Thymus (tissue), 11 donors: Measurements from ENCODE around the gene TFCP2L1. TPM values are rescaled to one million over a fixed set of nuclear protein-coding genes. Genes with fewer than 3 reads are reported as not detected.

Source experiments
- DNase-seq, 9 donors: peaks; one replicate each; pipeline ENCODE4 v3.0.0-alpha.2; 2013; ENCODE audit warnings: low spot score in 9 of 9, low read depth in 6 of 9, missing footprints in 1 of 9
- H3K27ac ChIP-seq, 2 donors: one replicate each; pipeline ENCODE4 v1.5.1; 2013; ENCODE audit warnings: control low read depth in 1 of 2, low read depth in 1 of 2, low read length in 1 of 2, mild to moderate bottlenecking in 1 of 2, moderate library complexity in 1 of 2
- H3K27me3 ChIP-seq, 2 donors: one replicate each; pipeline ENCODE4 v1.5.1; 2013; ENCODE audit warnings: low read length in 1 of 2; ENCODE audit not compliant: control insufficient read depth in 2 of 2, insufficient read depth in 1 of 2
- H3K36me3 ChIP-seq, 2 donors: one replicate each; pipeline ENCODE4 v1.5.1; 2013; ENCODE audit warnings: low read length in 1 of 2, mild to moderate bottlenecking in 1 of 2, moderate library complexity in 1 of 2; ENCODE audit not compliant: control insufficient read depth in 2 of 2, insufficient read depth in 2 of 2
- H3K4me1 ChIP-seq, 2 donors: one replicate each; pipeline ENCODE4 v1.5.1; 2013; ENCODE audit warnings: low read length in 2 of 2; ENCODE audit not compliant: control insufficient read depth in 2 of 2, insufficient read depth in 2 of 2
- H3K4me3 ChIP-seq, 2 donors: one replicate each; pipeline ENCODE4 v1.5.1; 2013; ENCODE audit warnings: low read length in 2 of 2, control low read depth in 1 of 2, mild to moderate bottlenecking in 1 of 2
- H3K9me3 ChIP-seq, 2 donors: one replicate each; pipeline ENCODE4 v1.5.1; 2013; ENCODE audit warnings: low read length in 1 of 2, mild to moderate bottlenecking in 1 of 2; ENCODE audit not compliant: control insufficient read depth in 2 of 2, insufficient read depth in 1 of 2
- WGBS: extraction: QIAGEN DNeasy Blood & Tissue Kit; methylation state at CpG from one replicate; pipeline ENCODE4 v1.1.7; 2013; 5-methylcytosine and 5-hydroxymethylcytosine counted together
- polyA plus RNA-seq: library from polyadenylated mRNA; stranded (reverse); fragments of 200-250 nt; gene quantifications from one replicate; pipeline ENCODE4 v1.2.3, GENCODE V29; 2013
- total RNA-seq: library from RNA; stranded (reverse); fragments of 120-200 nt; gene quantifications from one replicate; pipeline ENCODE4 v1.2.4, GENCODE V29; 2013
- donor health status: healthy.

TFCP2L1 gene
- total and polyA plus RNA-seq, 2 donors = 0.80 to 1.6 TPM

DNA sequence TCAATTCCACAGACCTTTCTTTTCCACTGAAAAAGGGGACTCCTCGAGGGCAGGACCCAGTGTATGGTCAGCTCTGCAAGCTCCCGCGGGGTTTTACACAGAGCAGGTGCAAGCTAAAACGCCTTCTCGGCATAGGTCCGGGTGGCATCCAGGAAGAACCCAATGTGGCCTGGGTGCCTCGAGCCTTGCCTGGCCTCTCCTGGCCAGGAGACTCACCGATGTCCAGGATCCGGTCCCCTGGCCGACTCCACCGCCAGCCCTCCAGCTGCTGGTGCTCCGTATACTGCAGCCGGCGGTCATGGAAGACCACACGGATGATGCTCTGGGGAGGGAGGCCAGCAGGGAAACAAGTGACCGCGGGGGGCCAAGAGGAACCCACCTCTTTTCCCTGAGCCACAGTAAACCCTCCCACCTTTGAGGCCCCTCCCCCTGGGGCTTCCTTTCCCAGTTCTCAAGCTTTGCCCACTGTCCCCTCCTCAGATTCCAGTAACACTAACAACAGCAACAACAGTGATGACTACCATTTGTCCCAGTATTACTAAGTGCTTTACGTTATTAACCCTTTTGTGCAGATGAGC, 36.1 kb downstream of the TFCP2L1 start:
- Histone ChIP-seq H3K9me3 (no peaks in the 10 kb centered on the region), H3K27ac (no peak overlapping the region), H3K4me3 (no peak overlapping the region), H3K27me3 (no peaks in the 10 kb centered on the region), H3K36me3 (no peaks in the 10 kb centered on the region), H3K4me1 (no peaks in the 10 kb centered on the region)
- 93% methylated on average over 18 of the region's 18 CpGs for WGBS
- DNase-seq = no peak

DNA sequence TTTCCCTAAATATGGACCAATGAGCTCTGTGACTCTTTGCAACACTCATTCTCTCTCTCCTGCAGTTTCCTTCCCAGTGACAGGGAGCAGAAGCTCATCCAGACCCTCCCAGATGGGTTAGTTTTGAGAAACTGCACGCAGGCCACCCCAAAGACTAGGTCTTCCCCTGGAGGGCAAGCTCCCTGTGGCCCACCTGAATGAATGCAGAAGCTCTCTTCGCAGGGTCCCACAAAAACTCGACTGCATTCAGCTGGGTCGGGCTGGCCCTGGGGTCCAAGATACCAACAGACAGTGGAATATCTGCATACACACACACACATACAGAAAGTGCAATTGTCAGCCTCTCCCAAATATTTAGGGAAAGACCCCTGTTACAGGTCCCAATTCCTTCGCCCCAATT, 37.0 kb downstream of the TFCP2L1 start:
- Histone ChIP-seq H3K36me3 (no peaks in the 10 kb centered on the region), H3K4me3 (no peak overlapping the region), H3K4me1 (no peaks in the 10 kb centered on the region), H3K9me3 (no peaks in the 10 kb centered on the region), H3K27ac (no peak overlapping the region), H3K27me3 (no peaks in the 10 kb centered on the region)
- DNase-seq = no peak
- WGBS = 94% methylated on average over 5 of the region's 5 CpGs

DNA sequence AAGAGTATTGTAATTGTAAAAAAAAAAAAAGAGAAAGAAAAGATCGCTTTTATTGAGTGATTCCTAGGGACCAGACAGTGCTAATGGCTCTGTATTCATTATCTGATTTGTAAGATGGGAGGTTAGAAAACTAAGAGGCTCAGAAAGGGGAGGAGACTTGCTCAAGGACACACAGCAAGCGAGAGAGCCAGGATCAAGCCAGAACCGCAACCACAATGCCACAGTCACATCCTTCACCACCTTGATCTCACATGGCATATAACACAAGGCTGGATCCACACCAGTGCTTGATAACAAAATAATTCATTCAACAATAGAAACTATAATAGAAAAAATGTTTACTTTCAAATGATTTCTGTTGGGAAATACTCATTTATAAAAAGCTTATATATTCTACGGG, 37.5 kb downstream of the TFCP2L1 start:
- Histone ChIP-seq H3K27me3 (no peaks in the 10 kb centered on the region), H3K36me3 (no peaks in the 10 kb centered on the region), H3K4me1 (no peaks in the 10 kb centered on the region), H3K4me3 (no peak overlapping the region), H3K9me3 (no peaks in the 10 kb centered on the region), H3K27ac (no peak overlapping the region)
- WGBS = 89% methylated on average over 4 of the region's 4 CpGs
- DNase-seq = no peak

DNA sequence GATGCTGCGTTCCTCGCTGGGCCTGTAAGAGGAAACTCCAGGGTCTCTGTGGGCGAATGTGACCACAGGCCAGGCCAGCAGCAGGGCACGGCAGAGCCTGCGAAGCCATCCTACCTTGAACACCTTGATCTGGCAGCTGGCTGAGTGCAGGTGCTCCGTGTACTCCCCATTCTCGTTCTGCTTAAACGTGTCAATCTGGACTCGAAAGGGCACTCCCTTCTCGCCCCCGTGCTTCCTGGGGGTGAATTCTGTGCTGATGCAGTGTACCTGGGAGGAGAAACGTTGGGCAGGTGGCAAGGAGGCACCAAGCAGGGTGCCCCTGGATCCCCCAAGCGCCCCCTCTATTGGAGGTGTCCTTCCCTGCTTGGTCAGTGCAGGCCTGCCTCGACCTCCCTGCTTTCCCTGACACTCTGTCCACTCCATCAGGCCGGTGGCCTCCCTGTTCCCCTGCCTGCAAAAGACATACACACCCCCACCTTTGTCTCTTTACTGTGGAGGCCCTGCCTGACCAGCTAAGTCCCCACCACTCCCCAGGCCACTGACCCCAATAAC, 38.2 kb downstream of the TFCP2L1 start:
- H3K27me3 ChIP-seq = no peaks in the 10 kb centered on the region
- H3K4me3 ChIP-seq = no peak overlapping the region
- WGBS = 91% methylated on average over 15 of the region's 15 CpGs
- no peaks in the 10 kb centered on the region for H3K36me3 ChIP-seq
- no peaks in the 10 kb centered on the region for H3K9me3 ChIP-seq
- DNase-seq = no peak
- H3K4me1 ChIP-seq = no peaks in the 10 kb centered on the region
- no peak overlapping the region for H3K27ac ChIP-seq

DNA sequence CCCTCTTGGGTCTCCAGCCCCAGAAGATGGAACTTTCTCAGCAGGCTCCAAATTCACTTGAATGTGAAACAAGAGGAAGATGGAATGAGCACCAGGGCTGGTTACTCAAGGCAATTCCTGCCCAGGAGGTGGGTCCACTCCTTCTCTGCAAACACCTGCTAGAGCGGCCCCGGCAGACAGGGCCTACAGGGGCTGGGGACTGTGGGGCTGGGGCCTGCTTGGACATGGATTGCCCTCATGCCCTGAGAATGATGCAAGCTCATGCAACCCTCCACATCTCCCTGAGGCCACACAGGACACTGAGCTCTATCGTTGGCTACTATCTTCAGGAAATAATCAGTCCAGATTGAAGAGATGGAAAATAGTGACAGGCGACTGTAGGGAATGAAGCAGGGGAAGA, 39.1 kb downstream of the TFCP2L1 start:
- no peak overlapping the region for H3K27ac ChIP-seq
- H3K4me1 ChIP-seq = no peaks in the 10 kb centered on the region
- no peaks in the 10 kb centered on the region for H3K36me3 ChIP-seq
- no peaks in the 10 kb centered on the region for H3K27me3 ChIP-seq
- WGBS = 91% methylated on average over 4 of the region's 4 CpGs
- DNase-seq = no peak
- H3K9me3 ChIP-seq = no peaks in the 10 kb centered on the region
- H3K4me3 ChIP-seq = no peak overlapping the region

DNA sequence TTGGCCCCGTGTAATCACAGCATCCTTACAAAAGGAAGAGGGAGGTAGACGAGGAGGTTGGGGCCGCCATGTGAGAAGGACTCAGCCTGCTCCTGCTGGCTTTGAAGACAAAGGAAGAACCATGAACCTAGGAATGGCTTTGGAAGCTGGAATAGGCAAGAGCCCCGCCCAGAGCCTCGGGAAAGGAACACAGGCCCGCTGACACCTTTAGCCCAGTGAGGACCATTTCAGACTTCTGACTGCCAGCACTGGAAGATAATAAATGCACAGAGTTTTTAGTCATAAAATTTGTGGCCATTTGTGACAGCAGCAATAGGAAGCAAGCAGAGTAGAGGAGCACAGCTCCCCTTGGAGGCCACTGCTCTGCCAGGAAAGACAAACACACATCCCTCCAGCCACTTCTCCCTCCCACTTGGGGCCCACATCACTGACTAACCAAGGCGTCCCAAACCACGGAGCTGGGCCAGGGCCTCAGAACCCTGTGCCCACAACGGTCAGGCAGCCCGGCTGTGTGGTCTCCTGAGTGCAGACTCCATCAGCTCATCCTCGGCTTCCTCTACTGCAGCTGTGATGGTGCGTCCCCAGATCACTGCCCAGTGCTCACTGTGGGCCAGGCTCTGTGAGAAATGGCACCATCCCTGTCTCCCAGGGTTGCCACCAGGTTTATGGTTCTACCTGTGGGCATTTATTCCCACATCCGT, 39.7 kb downstream of the TFCP2L1 start:
- Histone ChIP-seq H3K4me1 (no peaks in the 10 kb centered on the region), H3K4me3 (no peak overlapping the region), H3K36me3 (no peaks in the 10 kb centered on the region), H3K27ac (no peak overlapping the region), H3K27me3 (no peaks in the 10 kb centered on the region), H3K9me3 (no peaks in the 10 kb centered on the region)
- no peak for DNase-seq
- WGBS = 89% methylated on average over 13 of the region's 13 CpGs

DNA sequence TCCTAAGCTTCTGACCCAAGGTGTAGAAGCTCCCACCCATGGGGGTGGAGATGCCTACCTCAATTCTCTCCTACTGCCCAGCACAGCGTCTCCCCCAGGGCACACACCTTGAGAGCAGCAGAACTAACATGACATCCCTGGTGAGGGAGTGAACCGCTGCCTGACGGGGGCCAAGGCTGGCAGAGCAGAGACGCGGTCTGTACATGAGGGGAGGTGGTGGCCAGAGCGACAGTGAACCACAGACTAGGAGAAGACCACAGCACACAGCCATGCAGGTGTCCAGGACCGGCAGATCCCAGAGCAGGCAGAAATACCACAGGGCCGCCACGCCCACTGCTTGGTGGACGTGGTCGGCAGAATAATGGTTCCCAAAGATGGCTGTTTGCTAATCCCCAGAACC, 40.4 kb downstream of the TFCP2L1 start:
- no peaks in the 10 kb centered on the region for H3K9me3 ChIP-seq
- H3K36me3 ChIP-seq = no peaks in the 10 kb centered on the region
- DNase-seq = no peak
- 96% methylated on average over 11 of the region's 11 CpGs for WGBS
- no peaks in the 10 kb centered on the region for H3K27me3 ChIP-seq
- H3K4me3 ChIP-seq = no peak overlapping the region
- H3K4me1 ChIP-seq = no peaks in the 10 kb centered on the region
- no peak overlapping the region for H3K27ac ChIP-seq

DNA sequence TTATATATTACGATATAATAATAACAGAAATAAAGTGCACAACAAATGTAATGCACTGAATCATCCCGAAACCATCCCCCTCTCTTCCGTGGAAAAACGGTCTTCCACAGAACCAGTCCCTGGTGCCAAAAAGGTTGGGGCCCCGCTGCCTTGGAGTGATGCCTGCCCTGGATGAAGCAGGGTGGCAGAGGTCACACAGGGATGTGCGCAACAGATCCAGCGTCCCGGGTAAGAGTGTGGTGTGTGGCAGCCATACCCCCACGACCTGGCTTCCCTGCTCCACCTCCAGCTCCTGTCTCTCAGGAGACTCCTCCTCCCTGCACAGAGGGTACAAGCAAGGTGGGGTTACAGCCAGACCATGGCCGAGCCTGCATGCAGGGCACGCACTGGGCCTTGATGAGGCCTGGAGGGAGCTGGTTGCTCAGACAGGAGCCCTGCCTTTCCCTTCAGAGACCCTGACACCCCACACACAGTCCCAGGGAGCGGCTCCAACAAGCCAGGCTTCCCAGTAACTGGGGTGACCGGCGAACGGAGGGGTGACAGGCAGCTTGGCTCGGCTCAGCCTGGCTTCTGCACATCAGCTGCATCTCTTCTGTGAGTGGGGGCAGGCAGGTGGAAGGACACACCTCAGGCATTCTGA, 41.1 kb downstream of the TFCP2L1 start:
- no peak for DNase-seq
- Histone ChIP-seq H3K9me3 (no peaks in the 10 kb centered on the region), H3K4me1 (no peaks in the 10 kb centered on the region), H3K27me3 (no peaks in the 10 kb centered on the region), H3K36me3 (no peaks in the 10 kb centered on the region), H3K4me3 (no peak overlapping the region), H3K27ac (no peak overlapping the region)
- WGBS = 94% methylated on average over 16 of the region's 16 CpGs

DNA sequence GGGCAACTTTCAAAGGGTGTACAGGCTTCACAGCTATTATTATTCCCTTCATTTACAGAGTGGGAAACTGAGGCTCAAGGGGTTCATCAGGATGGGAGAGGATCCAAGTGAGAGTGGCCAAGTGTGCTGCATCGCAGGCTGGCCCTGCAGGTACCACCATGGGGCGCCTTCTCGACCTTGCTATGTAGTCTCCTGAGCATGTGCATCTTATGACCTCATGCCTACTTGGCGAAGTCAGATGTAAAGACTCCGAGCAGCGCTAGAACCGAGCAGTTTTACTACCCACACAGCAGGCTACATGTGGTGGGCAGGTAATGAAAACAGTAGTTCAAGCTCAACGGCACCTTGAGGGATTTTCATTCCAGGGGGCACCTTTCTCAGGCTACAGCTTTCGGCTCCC, 42.0 kb downstream of the TFCP2L1 start:
- Histone ChIP-seq H3K27me3 (no peaks in the 10 kb centered on the region), H3K4me1 (no peaks in the 10 kb centered on the region), H3K36me3 (no peaks in the 10 kb centered on the region), H3K4me3 (no peak overlapping the region), H3K9me3 (no peaks in the 10 kb centered on the region), H3K27ac (no peak overlapping the region)
- WGBS = 95% methylated on average over 9 of the region's 9 CpGs
- DNase-seq = no peak
